ENCODE measurements around the gene GPR35.

Gene GPR35

DNA sequence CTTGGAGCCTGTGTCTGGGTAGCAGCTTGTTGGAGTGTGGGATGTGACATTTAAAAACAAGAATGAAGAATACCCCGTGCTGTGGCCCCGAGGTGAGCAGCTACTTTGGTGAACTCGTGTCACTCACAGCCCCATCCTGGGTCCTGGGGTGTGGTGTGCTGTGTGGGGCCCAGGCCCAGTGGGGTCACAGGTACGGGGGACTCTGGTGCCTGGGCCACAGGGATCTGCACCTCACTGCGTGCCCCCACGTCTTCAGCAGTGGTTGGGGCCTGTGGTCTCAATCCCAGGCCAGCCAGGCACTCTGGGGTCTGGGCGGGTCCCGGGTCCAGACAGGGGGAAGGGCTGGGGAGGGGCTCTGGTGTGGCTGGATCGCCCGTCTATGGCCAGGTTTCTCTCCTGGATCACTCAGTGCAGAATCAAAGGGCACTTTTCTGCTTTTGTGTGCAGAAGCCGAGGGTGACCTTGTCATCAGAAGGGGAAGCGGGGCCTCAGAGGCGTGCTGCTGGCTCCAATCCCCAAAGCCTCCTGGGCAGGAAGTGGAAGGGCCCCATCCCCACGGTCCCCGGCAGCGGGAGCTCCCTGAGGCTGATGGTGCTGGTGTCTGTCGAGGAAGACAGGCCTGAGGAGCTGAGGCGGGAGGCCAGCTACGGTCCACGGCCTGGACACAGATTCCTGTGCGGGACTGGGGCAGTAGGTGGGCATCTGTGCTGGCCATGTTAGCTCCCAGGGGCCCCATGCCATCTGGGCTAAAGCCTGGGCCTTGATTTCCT is 1.4 kb downstream of the GPR35 start:
- DNase-seq, result no peak

DNA sequence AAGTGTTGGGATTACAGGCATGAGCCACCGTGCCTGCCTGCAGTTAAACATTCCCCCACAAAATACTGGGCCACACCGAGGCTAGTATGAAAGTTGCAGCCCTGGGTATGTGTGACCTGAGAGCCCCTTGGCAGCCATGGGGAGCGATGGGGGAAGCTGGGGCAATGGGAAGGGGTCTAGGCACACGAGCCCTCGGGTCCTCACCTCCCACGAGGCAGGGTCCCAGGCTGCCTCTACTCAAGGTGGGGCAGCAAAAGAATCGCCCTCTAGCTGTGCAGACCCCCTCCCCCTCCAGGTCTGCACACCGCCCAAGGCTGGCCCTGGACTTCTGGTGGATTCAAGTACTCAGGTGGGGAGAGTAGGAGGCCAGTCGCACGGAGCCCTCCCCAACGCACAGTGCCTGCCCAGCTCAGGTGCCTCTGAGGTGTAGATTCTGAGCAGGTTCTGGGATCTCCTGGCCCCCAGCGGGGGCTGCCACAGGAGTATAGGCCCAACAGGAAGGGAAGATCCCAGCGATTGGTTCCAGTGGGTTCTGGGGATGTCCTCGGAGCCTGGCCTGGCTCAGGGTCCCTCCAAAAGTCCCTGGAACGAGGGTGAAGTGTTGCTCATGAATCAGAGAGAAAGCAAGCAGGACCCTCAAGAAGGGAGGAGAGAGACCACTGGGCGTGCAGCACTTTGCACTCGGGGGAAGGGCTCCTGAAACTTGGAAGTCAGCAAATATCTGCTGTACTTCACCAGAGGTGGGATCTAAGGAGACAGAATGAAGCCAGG is 2.6 kb downstream of the GPR35 start:
- DNase-seq, result no peak

DNA sequence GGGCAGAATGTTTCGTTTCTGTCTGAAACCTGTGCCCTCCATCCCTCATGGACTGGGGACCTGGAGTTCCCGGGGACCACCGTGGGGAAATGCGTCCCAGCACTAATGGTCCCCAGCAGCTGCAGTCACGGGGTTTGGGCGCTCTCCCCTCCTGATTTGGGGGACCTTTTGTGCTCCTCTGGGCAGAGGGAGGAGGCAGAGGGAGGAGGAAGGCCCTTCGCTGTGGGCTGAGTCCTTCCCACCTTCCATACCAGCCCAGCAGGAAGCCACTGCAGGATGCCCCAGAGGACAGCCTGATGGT is 3.2 kb downstream of the GPR35 start:
- DNase-seq, result no peak

DNA sequence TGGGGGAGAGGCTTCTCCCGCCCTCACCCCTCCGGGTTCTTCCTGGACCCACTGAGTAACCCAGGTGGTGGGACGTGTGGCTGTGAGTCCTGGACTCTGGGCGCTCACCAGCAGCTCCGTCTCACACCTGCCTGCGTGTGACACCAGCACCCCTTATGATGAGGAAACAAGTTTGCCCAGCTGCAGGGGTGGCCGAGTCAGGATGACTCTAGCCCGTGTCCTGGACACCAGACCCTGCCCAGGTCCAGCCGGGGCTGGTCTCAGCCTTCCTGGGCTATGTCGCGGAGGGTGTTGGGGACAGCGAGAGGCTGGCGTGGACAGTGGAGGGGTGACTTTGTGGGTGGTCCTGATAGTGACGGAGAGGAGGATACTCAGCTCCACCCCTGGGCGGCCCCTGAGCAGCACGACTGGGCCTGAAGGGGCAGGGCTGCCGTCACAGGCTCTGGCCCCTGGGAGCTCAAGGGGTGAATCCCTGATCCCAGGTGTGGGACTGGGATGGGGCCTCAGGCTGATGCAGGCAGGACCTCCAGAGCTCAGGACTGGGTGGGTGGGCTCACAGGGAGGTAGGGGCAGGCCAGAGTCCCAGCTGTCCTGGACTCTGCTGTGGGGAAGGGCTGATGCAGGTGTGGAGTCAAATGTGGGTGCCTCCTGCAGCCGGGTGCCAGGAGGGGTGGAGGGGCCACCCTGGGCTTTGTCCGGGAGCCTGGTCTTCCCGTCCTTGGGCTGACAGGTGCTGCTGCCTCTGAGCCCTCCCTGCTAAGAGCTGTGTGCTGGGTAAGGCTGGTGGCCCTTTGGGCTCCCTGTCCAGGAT is 3.7 kb downstream of the GPR35 start:
- no peak for DNase-seq

DNA sequence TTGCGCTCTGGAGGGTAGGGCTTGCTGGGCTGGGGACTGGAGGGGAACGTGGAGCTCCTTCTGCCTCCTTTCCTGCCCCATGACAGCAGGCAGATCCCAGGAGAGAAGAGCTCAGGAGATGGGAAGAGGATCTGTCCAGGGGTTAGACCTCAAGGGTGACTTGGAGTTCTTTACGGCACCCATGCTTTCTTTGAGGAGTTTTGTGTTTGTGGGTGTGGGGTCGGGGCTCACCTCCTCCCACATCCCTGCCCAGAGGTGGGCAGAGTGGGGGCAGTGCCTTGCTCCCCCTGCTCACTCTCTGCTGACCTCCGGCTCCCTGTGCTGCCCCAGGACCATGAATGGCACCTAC is 4.3 kb downstream of the GPR35 start:
- DNase-seq, result no peak

DNA sequence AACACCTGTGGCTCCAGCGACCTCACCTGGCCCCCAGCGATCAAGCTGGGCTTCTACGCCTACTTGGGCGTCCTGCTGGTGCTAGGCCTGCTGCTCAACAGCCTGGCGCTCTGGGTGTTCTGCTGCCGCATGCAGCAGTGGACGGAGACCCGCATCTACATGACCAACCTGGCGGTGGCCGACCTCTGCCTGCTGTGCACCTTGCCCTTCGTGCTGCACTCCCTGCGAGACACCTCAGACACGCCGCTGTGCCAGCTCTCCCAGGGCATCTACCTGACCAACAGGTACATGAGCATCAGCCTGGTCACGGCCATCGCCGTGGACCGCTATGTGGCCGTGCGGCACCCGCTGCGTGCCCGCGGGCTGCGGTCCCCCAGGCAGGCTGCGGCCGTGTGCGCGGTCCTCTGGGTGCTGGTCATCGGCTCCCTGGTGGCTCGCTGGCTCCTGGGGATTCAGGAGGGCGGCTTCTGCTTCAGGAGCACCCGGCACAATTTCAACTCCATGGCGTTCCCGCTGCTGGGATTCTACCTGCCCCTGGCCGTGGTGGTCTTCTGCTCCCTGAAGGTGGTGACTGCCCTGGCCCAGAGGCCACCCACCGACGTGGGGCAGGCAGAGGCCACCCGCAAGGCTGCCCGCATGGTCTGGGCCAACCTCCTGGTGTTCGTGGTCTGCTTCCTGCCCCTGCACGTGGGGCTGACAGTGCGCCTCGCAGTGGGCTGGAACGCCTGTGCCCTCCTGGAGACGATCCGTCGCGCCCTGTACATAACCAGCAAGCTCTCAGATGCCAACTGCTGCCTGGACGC is 4.9 kb downstream of the GPR35 start:
- no peak for DNase-seq

DNA sequence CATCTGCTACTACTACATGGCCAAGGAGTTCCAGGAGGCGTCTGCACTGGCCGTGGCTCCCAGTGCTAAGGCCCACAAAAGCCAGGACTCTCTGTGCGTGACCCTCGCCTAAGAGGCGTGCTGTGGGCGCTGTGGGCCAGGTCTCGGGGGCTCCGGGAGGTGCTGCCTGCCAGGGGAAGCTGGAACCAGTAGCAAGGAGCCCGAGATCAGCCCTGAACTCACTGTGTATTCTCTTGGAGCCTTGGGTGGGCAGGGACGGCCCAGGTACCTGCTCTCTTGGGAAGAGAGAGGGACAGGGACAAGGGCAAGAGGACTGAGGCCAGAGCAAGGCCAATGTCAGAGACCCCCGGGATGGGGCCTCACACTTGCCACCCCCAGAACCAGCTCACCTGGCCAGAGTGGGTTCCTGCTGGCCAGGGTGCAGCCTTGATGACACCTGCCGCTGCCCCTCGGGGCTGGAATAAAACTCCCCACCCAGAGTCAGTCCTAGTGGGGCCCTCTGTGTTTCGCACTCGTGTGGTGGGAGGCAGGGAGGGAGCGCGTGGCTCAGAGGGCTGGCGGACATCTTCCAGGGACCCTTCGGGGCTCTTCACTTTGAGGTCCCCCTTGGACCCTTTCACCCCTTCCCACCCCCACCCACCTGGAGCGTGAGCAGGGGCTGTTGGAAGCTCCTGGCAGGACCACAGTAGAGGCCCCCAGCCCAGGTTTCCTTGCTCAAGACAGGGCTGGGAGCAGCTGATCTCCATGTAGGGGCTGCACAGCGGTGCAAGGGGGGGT is 5.7 kb downstream of the GPR35 start:
- no peak for DNase-seq

DNA sequence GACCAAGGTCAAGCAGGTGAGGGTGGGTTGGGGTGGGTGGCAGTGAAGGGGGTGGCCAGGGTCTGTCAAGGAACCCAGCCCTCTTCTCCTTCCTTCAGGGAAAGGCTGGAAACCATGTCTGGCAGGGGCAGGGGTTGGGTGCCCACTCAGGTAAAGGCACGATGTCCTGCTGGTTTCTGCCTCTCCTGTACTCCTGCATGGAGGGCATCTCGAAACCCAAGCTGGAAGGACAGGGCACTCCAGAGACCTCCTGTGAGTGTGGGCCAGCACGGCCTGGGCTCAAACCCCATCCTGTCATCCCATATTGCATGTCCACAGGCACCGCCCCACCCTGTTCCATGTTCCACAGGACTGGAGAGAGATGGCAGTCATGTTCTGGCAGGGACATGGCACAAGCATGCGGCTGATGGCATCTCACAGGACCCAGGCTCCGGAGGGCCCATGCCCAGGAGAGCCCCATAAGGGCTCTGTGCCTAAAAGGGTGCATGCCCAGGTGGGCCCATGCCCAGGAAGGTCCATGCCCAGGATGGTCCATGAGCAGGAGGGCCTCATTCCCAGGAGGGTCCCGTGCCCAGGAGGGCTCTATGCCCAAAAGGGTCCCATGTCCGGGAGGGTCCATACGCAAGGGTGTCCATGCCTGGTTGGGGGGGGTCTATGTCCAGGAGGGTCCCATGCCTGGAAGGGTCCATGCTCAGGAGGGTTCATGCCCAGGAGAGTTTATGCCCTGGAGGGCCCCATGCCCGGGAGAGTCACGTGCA is 6.4 kb downstream of the GPR35 start:
- DNase-seq, result no peak

DNA sequence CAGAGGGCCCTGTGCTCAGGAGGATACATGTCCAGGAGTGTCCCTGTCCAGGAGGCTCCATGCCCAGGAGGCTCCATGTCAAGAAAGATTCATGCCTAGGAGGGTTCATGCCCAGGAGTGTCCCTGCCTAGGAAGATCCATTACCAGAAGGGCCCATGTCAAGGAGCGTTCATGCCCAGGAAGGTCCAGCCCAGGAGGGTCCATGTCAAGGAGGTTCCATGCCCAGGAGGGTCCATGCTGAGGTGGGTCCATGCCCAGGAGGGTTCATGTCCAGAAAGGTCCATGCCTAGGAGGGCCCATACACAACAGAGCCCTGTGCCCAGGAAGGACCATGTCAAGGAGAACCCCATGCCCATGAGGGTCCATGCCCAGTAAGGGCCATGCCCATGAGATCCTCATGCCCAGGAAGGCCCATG is 7.0 kb downstream of the GPR35 start:
- no peak for DNase-seq

DNA sequence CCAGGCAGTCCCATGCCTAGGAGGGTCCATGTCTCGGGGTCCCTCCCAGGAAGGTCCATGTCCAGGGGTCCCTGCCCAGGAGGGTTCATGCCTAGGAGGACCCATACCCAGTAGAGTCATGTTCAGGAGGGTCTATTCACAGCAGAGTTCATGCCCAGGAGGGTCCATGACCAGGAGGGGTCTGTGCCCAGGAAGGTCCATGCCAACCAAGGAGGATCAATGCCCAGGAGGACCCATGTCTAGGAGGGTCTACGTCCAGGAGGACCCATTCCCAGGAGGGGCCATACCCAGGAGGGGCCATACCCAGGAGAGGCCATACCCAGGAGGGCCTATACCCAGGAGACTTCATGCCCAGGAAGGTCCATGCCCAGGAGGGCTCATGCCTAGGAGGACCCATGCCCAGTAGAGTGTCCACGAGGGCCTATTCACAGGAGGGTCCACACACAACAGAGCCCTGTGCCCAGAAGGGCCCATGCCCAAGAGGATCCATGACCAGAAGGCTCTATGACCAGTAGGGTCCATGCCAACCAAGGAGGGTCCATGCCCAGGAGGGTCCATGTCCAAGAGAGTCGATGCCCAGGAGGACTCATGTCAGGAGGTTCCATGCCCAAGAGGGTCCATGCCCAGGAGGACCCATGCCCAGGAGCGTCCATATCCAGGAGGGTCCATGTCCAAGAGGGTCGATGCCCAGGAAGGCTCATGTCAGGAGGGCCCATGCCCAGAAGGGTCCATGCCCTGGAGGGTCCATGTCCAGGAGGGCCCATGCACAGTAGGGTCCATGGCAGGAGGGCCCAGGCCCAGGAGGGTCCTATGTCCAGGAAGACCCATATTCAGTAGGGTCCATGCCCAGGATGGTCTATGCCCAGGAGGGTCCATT is 10.1 kb downstream of the GPR35 start:
- no peak for DNase-seq

DNA sequence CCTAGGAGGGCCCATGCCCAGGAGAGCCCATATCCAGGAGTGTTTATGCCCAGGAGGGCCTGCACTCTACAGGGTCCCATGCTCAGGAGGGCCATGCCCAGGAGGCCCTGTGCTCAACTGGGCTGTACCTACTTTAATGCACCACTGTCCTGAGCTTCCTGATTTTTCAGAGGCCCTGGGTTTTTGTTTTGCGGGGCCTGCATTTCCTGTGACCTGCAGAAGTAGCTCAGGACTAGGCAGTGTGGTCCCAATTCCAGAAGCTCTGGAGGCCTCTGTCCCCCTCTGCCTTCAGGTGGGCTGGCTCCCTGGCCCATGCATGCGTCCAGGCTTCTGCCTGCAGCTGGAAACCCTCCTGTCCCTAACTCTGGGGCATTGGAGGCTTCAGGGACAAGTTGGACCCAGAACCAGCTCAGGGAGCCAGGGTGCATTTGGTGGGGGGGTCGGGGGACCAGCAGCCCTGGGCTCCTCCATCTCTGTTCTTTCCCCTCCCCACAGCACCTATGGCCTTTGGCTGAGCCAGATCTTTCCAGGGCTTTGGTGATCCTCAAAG is 10.8 kb downstream of the GPR35 start:
- DNase-seq, result no peak

DNA sequence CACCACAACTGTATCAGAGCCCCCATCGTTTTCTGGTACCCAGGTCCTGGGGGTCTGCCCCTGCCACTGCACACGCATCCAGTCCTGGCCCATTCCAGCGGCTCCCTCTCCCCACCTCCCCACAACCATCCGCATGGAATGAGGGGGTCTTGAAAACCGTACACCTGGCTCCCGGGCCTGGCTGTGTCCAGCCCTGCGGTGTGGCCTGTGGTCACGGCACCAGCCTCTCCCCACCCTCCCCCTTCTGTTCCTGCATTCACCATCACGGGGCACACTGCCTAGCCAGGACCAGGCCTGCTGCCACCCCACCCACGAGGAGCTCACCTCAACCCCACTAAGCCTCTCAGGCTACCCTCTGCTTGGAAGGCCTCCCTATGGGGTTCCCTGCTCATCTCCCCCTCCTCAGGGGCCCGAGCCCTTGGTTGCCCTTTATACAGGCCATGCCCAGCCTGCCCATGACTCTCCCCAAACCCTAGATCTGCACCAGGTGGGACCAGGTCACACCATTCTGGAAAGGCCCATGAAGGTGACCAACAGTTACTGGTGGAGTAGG is 11.4 kb downstream of the GPR35 start:
- DNase-seq, result no peak

DNA sequence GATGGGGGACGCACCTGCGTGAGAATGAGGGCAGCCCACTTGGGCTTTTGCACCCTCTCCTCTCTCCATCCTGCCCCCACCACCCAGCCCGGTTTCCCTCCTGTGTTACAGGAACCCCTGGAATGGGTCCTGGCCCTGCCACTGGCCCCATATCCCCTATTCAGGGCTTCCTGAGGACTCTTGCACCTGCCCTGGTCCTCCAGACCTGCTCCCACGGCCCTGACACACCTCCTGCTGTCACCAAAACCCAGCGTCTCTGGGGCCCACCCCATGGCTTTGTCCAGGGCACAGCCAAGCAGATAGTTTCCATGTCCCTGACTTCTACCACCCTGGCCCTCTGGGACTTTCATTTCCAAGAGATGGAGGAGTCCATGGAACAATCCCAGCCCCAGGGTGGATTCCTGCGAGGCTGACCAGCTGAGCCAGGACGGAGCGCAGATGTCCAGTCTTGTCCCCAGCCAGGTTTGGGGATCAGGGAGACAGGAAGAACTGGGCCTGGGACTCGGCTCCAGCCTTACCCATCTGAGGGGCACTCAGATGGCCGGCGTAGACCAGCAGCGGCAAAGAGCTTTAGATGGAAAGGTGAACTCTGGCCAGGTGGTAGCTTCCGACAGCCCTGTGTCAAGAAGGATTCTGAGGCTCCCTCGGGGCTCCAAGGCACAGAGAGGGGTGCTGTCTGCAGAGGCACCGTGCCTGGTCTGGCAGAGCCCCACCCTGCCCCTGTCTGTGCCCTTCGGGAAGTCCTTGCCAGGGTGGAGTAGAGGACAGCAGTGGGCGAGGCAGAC is 12.0 kb downstream of the GPR35 start:
- DNase-seq, result no peak

DNA sequence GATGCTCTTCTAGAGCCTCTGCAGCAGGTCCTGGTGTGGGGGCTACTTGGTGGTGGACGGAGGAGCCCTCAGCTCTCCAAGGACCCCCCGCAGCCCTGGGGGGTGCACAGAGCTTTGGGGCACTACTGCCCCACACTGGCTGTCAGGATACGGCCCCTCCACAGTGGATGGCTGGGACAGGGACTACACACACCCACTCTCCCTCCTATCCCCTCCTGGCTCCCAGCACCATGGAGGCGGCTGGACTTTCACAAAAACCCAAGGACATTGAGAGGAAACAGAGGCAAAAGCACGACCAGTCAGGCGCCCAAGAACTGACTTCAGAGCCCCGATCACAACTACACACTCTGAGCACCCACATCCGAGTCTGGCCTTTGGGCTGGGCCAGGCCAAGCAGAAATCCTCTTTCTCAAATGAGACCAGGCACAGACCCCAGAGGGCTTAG is 12.6 kb downstream of the GPR35 start:
- no peak for DNase-seq

DNA sequence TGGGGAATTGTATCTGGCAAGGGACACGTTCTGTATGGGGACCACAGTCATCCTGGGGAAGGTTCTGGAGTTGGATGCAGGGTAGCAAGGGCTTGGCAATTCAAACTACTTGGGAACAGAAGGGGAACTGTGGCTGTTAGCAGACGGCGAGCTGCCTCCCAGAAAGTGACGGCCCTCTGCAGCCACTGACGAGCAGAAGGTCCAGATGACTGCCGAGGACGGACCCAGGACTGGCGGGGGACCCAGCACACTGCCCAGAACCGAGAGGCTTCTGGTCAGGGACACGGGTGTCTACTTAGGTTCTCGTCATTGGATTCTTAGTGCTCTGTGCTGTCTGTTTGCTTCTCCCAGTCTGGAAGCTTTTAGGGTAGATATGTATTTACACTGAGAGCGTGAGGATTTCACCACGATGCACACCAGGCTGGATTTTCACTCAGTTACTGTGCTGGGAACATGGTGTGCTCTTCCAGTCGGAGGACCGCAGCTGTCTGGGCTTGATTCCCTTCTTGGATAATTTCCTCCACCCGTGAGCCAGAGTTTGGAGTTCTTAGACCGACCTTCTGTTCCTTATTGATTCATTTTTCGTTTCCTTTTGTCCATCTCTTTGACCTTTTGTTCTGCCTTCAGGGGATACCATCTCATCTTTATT is 13.4 kb downstream of the GPR35 start:
- DNase-seq, result no peak

DNA sequence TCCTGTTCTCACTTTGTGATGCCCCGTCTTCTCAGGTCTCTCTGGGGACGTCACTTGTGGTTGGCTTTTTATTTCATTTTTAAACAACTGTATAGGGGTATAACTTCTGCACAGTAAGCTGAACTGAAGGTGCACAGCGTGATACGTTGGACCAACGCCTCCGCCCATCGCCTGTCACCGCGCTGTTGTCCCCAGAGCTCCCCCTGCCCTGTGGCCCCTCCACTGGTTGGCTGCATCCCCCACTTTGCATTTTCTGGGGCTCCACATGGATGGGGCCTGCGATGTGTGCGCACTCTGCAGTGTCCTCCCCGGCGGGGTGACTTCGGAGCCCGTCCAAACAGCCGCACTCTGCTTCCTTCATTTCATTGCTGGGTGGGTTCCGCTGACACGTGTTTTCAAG is 14.3 kb downstream of the GPR35 start:
- no peak for DNase-seq

DNA sequence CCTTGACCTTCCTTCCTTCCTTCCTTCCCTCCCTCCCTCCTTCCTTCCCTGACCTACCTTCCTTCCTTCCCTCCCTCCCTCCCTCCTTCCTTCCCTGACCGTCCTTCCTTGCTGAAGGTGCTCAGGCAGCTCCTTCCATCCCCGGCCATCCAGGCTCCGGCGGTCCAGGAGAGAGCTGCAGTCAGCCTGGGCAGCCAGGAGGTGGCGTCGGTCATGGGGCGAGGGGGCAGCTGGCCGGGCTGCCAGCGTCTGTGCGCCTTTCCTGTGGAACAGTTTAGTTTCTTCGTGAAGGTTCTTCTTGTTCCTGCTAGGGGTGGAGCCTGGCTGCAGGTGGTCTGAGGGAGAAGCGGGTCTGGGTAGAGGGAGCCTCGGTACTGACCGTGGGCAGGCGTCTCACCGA is 15.7 kb downstream of the GPR35 start:
- DNase-seq, result no peak

DNA sequence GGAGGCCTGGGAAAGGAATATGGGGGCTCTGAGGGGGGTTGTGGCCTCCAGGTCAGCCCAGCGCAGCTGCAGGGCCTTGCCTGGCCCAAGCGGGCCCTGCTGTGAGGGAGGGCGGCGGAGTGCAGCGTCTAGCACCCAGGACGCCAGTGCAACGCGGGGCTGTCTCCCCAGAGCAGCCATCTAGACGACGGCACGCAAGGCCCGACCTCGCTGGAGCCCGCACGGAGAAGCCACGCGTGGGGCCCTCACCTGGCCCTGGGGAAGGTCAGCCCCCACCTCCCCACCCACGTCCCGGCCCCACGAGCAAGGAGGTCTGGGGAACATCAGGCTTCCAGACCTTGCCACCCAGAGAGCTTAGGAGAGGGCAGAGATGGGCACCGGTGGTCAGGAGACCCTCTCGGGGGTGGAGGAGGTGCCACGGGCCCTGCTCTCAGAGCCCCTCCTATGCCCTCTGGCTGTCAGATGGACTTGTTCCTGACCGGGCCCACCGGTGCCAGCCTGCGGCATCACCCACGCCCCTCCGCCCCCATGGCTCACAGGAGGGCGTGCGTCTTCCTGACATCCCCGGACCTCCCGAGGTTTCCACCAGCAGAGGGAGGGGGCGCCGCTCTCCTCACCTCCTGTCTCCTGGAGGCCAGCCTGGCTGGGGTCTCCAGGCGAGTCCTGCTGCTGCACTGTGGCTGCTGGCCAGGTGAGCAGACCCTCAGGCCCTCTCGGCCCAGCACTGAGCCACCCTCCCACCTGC is 17.0 kb downstream of the GPR35 start:
- DNase-seq, result no peak
